Thoracic aorta (tissue), 2 donors: Measurements from ENCODE around the gene HIKESHI. TPM values are rescaled to one million over a fixed set of nuclear protein-coding genes. Genes with fewer than 3 reads are reported as not detected.
"Not testable (repeated sequence)": the region's sequence is repeated elsewhere in the genome, so short reads cannot be mapped to it uniquely, and the experiment has no call there.

Source experiments
- ATAC-seq: fragments of 150-250 bp; one replicate; pipeline ENCODE4 v1.8.0; 2017; ENCODE audit warnings: low read depth; ENCODE audit not compliant: insufficient number of reproducible peaks, low FRiP score
- DNase-seq: peaks from one replicate; pipeline ENCODE4 v3.0.0-alpha.2; 2020; ENCODE audit warnings: low spot score
- H3K27ac ChIP-seq, 2 donors: fragments of 200-600 bp; sonication (generic); 1 replicate in 1 of 2; 2 replicates in 1 of 2; pipeline ENCODE4 v1.5.1; 2016; ENCODE audit warnings: mild to moderate bottlenecking in 2 of 2, moderate library complexity in 2 of 2
- H3K27me3 ChIP-seq: fragments of 200-600 bp; sonication (generic); replicated peaks from 2 replicates; pipeline ENCODE4 v1.6.0; 2016; ENCODE audit warnings: mild to moderate bottlenecking; ENCODE audit not compliant: insufficient read depth
- H3K36me3 ChIP-seq: fragments of 200-600 bp; sonication (generic); one replicate; pipeline ENCODE4 v1.5.1; 2016
- H3K4me1 ChIP-seq, 2 donors: fragments of 200-600 bp; sonication (generic); 1 replicate in 1 of 2; 2 replicates in 1 of 2; pipeline versions ENCODE4 v1.5.1 to v1.6.0; 2016; ENCODE audit warnings: low read depth in 2 of 2, mild to moderate bottlenecking in 1 of 2; ENCODE audit not compliant: control insufficient read depth in 1 of 2
- H3K4me3 ChIP-seq: fragments of 200-600 bp; sonication (generic); 2 replicates; pipeline ENCODE4 v1.5.1; 2016; ENCODE audit warnings: mild to moderate bottlenecking
- H3K9me3 ChIP-seq: fragments of 200-600 bp; sonication (generic); 2 replicates; pipeline ENCODE4 v1.5.1; 2016
- total RNA-seq, 2 donors: library from RNA; depleted of rRNA; stranded (reverse); fragments of >200 nt; gene quantifications; one replicate each; pipeline versions ENCODE4 v1.1.0 to v1.2.3, GENCODE V29; 2016
- TF ChIP-seq, protein P1 (sequence below): fragments of 200-600 bp; sonication (generic); IDR thresholded peaks from one replicate; pipeline ENCODE4 v1.5.1; 2019; ENCODE audit warnings: antibody characterized with exemption

The HIKESHI gene
- total RNA-seq, 2 donors from 2014 or later = 36.7 to 39.5 TPM

- no peaks in the 10 kb centered on the region for H3K4me1 ChIP-seq
- no peaks in the 10 kb centered on the region for H3K36me3 ChIP-seq
- no peak for ATAC-seq
- H3K27me3 ChIP-seq = no peaks in the 10 kb centered on the region
- H3K27ac ChIP-seq = no peak overlapping the region
- TF ChIP-seq, protein P1, sequence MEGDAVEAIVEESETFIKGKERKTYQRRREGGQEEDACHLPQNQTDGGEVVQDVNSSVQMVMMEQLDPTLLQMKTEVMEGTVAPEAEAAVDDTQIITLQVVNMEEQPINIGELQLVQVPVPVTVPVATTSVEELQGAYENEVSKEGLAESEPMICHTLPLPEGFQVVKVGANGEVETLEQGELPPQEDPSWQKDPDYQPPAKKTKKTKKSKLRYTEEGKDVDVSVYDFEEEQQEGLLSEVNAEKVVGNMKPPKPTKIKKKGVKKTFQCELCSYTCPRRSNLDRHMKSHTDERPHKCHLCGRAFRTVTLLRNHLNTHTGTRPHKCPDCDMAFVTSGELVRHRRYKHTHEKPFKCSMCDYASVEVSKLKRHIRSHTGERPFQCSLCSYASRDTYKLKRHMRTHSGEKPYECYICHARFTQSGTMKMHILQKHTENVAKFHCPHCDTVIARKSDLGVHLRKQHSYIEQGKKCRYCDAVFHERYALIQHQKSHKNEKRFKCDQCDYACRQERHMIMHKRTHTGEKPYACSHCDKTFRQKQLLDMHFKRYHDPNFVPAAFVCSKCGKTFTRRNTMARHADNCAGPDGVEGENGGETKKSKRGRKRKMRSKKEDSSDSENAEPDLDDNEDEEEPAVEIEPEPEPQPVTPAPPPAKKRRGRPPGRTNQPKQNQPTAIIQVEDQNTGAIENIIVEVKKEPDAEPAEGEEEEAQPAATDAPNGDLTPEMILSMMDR = no peak
- no peak for DNase-seq
- H3K4me3 ChIP-seq = no peak overlapping the region
- no peaks in the 10 kb centered on the region for H3K9me3 ChIP-seq
Observed at GRCh38 chr11:86355256-86355655, 53.2 kb downstream of the HIKESHI start.

DNA sequence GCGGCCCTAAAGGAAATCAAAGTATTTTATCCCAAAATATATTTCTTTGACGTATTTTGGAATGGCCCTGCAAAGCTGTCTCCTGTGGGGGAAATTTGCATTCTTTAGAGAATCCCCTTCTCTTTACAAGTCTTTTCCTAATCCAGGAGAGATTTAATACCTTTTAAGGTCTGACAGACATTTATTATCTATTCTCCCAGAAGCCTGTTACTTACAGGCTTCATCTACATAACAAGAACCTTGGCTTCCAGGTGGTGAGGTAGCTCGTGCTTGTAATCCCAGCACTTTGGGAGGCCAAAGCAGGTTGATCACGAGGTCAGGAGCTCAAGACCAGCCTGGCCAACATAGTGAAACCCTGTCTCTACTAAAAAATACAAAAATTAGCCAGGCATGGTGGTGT lies 55.4 kb downstream of the HIKESHI start:
- not testable (repeated sequence) for H3K9me3 ChIP-seq, H3K4me1 ChIP-seq, H3K27me3 ChIP-seq, H3K27ac ChIP-seq, ATAC-seq, H3K4me3 ChIP-seq, DNase-seq, H3K36me3 ChIP-seq

DNA sequence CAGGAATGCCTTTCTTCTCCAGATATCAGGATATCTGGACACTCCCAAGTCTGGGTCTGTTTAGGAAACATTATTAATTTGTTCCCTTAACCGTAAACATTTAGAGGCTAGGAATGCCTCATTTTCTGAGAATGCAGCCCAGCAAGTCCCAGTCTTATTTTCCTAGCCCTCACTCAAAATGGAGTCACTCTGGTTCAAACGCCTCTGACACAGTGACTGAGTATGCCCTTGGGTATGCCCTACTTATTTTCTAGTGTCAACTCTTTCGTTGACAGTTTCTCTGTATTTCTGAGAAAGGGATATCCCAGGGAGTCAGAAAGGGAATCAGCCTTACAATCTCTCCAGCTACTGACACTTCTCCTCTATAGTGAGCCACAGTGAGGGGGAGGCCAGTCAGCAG lies 56.7 kb downstream of the HIKESHI start:
- TF ChIP-seq, protein P1 = no peak

DNA sequence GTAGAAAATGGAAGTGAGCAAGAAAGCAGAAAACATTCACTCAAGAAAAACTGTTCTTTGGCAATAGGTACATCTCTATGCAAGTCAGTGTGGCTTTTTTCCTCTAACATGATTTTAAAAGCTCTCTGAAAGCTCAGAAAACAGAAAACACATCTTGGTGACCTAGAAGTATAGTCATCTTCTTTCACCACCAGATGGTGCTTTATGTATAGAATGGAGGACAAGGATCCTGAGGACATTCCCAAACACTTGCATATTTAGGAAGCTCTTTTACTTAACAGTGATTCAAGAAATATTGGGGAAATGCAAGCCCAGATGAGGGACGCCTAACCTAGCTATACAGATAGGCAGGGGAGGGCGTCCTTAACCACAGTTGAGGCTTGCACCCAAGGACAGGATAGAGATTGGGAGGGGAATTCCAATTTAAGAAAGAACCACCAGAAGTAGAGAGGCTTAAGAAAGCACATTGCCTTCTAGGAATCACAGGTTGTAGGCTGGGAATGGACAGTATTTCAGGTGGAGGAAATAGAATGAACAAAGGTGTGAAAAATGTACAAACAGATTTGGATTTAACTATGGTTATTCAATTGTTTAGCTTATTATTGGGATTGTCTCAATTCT lies 58.8 kb downstream of the HIKESHI start:
- Histone ChIP-seq H3K36me3 (no peaks in the 10 kb centered on the region), H3K27ac (no peak overlapping the region), H3K9me3 (no peaks in the 10 kb centered on the region), H3K4me3 (no peak overlapping the region), H3K27me3 (no peaks in the 10 kb centered on the region), H3K4me1 (no peaks in the 10 kb centered on the region)
- TF ChIP-seq, protein P1 = no peak
- no peak for ATAC-seq
- DNase-seq = no peak

More for the DNA sequence above, 56.7 kb downstream of the HIKESHI start:
- ATAC-seq (no peak), DNase-seq (no peak)
- Histone ChIP-seq H3K27me3 (no peaks in the 10 kb centered on the region), H3K9me3 (no peaks in the 10 kb centered on the region), H3K4me3 (no peak overlapping the region), H3K4me1 (no peaks in the 10 kb centered on the region), H3K27ac (no peak overlapping the region), H3K36me3 (no peaks in the 10 kb centered on the region)

- Histone ChIP-seq H3K9me3 (no peaks in the 10 kb centered on the region), H3K4me3 (no peak overlapping the region), H3K36me3 (no peaks in the 10 kb centered on the region), H3K27ac (no peak overlapping the region), H3K4me1 (no peaks in the 10 kb centered on the region), H3K27me3 (no peaks in the 10 kb centered on the region)
- no peak for DNase-seq
- TF ChIP-seq, protein P1 = no peak
- no peak for ATAC-seq
Observed at GRCh38 chr11:86363424-86363823, 61.4 kb downstream of the HIKESHI start.

DNA sequence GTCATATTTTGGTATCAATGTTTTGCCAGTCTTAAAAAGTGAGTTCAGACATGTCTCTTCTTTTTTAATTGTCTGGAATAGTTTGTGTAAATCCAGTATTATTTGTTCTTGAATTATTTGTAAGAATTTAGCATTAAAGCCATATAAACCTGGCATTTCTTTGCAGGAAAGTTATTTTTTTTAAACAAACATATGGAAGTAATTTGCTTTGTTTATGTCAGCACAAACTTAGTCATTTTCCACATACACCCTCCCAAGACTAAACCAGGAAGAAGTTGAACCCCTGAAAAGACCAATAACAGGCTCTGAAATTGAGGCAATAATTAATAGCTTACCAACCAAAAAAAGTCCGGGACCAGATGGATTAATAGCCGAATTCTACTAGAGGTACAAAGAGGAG lies 63.5 kb downstream of the HIKESHI start:
- no peak for ATAC-seq
- no peaks in the 10 kb centered on the region for H3K4me1 ChIP-seq
- no peak overlapping the region for H3K27ac ChIP-seq
- no peak overlapping the region for H3K4me3 ChIP-seq
- no peaks in the 10 kb centered on the region for H3K27me3 ChIP-seq
- TF ChIP-seq, protein P1 = no peak
- no peaks in the 10 kb centered on the region for H3K36me3 ChIP-seq
- no peak for DNase-seq
- H3K9me3 ChIP-seq = no peaks in the 10 kb centered on the region
